NCI-H460 (cell line): ENCODE data around the gene HSPBAP1. TPM values are rescaled to one million over a fixed set of nuclear protein-coding genes. Genes with fewer than 3 reads are reported as not detected.
A peak's percentile ranks its signal among the peaks of the same experiment; 100 is the strongest.
"Not testable (repeated sequence)": the region's sequence is repeated elsewhere in the genome, so short reads cannot be mapped to it uniquely, and the experiment has no call there.

Experiments used
- DNase-seq: peaks from one replicate; pipeline ENCODE4 v3.0.0-alpha.2; 2016; ENCODE audit warnings: low read depth; ENCODE audit errors: extremely low read depth
- total RNA-seq: library from RNA; depleted of rRNA; stranded (reverse); fragments of >200 nt; shearing (Covaris generic); gene quantifications from 2 replicates; pipeline ENCODE4 v1.2.3, GENCODE V29; 2014

Gene HSPBAP1
- total RNA-seq, 1 experiment from 2014 or later: 5.8 TPM

DNA sequence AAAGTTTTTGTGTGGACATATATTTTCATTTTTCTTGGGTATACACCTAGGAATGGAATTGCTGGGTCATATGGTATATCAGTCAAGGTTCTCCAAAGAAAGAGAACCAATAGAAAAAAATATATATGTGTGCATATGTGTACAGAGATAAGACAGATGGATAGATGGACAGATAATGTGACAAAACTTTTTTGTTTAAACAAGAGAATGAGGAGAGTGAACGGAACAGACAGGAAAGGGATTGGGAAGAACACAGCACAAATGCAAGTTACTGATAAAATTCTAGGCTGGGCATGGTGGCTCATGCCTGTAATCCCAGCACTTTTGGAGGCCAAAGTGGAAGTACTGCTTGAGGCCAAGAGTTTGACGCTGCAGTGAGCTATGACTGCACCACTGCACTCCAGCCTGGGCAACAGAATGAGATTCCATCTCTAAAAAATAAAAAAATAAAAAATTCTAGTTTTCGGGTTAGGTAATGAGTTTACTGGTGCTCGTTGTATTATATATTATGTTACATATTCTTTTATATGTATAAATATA, 50.0 kb downstream of the HSPBAP1 start:
- no peak for DNase-seq

DNA sequence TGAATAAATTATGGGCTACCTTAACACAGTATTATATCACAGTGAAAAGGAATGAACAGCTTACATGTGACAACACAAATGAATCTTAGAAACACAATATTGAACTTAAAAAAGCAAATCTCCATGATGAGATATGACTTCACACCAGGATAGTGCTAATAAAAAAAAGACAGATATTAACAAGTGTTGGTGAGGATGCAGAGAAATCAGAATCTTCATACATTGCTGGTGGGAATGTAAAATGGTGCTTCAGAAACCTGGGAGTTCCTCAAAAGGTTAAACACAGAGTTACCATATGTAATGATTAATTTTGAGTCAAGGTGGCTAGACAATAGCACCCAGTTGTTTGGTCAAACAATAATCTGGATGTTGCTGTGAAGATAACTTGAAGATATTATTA, 51.4 kb downstream of the HSPBAP1 start:
- no peak for DNase-seq

DNA sequence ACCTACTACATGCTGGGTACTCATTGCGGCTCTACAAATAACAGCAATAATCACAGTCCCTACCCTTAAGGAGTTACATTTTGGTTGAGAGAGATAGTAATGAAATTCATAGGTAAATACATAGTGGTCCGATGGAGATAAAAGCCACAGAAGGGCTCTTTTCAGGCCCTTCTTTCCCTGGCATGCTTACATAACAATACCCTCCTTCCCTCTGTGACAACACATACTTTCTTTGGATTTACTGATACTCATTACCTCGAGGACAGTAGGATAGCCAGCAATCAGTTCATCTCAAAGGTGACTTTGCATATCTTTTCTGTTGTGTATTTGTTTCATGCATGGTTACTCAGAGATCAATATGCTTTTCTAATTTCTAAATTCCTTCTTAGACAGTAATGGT, 54.5 kb downstream of the HSPBAP1 start:
- DNase-seq: no peak

DNA sequence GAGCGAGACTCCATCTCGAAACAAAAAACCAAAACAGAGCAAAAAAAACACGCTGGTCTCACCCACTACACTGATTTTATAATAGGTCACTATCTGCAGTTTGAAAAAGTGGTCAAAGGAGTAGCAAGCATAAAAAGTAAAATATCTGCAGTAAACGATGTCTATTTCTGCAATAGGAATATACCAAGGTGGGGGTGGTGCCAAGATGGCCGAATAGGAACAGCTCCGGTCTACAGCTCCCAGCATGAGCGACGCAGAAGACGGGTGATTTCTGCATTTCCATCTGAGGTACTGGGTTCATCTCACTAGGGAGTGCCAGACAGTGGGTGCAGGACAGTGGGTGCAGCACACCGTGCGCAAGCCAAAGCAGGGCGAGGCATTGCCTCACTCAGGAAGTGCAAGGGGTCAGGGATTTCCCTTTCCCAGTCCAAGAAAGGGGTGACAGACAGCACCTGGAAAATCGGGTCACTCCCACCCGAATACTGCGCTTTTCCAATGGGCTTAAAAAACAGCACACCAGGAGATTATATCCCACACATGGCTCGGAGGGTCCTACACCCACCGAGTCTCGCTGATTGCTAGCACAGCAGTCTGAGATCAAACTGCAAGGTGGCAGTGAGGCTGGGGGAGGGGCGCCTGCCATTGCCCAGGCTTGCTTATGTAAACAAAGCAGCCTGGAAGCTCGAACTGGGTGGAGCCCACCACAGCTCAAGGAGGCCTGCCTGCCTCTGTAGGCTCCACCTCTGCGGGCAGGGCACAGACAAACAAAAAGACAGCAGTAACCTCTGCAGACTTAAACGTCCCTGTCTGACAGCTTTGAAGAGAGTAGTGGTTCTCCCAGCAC, 60.7 kb downstream of the HSPBAP1 start:
- DNase-seq: peak; percentile 11

DNA sequence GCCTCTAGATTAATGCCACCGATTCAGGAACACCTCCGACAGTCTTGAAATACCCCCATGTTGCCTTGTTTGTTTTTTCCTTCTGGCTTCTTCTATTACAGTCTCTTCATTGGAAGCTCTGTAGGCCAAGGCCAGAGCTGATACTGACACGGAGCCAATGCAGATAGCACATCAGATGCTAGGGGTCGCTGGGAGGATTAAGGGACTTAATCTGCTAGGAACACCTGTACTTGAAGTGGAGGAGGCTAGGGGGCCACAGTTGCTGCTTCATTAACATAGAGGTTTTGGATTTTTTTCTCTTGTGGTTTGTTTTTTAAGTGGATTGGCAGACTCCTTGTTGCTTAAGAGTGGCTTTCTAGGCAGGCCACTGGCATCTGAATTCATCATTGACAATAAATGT, 63.4 kb downstream of the HSPBAP1 start:
- no peak for DNase-seq

DNA sequence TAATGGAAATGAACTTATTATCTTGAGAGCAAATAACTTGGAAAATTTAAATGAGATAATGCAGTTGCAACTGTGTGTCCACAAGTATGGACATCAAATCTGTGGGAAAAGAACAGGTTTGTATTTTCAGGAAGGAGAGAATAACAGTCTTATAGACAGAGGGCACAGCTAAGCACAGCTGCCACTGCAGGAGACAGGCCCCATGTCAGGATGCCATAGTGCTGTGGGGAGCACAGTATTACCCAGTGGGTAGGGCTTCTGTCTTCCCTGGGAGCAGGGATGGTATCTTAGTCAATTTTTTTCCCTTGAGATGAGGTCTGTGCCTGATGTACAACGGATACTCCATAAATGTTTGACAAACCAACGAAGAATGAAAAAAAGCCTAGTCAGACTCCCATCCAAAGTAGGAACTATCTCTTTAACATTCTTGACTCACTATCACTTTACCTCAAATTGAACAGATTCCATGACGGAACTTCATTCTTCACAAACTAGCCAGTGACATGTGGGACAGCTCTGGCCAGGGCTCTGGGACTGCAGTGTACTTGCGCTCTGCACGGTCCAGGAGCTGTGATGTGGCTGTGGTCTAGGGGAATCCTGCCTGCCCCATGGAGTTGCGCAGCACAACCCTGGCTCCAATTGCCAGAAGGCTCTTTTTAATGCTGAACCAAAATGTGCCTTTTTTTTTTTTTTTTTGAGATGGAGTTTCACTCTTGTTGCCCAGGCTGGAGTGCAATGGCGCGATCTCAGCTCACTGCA, 64.7 kb downstream of the HSPBAP1 start:
- DNase-seq: no peak

DNA sequence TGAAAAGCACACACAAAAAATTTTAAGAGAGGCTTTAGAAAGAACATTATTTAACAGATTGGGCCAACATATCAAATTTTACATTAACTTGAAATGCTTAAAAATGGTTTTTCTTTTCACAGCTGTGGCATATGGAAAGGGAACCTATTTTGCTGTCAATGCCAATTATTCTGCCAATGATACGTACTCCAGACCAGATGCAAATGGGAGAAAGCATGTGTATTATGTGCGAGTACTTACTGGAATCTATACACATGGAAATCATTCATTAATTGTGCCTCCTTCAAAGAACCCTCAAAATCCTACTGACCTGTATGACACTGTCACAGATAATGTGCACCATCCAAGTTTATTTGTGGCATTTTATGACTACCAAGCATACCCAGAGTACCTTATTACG, 65.4 kb downstream of the HSPBAP1 start:
- DNase-seq: no peak

DNA sequence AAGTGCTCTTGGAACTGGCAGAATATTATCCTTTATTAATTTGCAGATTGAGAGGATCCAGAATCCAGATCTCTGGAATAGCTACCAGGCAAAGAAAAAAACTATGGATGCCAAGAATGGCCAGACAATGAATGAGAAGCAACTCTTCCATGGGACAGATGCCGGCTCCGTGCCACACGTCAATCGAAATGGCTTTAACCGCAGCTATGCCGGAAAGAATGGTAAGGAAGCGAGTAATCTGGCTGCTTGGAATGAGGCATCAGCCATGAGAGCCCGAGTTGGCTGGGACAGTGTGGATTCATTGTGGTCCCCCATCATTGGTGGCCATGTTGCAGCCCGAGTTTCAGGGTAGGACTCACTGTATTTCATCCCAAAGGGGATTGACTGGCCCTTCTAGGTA, 65.9 kb downstream of the HSPBAP1 start:
- DNase-seq: no peak

DNA sequence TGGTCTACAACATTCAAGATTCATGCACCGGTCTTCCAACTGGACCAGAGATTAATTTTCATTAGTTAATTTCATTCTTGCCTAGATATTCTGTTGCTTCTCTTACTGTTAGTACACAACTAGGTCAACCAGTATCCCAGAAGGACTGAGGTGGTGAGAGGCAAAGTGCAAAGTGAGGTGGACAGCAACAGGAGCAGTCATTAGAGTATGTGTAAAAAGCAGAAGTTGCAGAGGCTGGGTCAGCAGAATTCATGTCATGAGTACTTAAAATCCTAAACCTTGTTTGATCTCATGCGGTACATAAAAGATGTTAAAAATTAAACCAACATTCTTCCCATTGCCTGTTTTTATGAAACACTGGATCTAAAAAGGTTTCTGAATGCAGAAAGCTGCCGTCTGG, 66.3 kb downstream of the HSPBAP1 start:
- DNase-seq: no peak

DNA sequence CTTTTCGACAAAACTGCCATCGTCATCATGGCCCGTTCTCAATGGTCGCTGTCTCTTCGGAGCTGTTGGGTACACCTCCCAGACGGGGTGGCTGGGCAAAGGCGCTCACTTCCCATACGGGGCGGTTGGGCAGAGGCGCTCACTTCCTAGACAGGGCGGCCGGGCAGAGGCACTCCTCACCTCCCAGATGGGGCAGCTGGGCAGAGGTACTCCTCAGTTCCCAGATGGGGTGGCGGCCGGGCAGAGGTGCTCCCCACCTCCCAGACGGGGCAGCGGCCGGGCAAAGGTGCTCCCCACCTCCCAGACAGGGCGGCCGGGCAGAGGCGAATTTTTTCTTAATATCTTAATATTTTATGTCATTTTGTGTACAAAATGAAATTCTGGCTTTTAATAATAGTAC, 68.5 kb downstream of the HSPBAP1 start:
- no peak for DNase-seq

DNA sequence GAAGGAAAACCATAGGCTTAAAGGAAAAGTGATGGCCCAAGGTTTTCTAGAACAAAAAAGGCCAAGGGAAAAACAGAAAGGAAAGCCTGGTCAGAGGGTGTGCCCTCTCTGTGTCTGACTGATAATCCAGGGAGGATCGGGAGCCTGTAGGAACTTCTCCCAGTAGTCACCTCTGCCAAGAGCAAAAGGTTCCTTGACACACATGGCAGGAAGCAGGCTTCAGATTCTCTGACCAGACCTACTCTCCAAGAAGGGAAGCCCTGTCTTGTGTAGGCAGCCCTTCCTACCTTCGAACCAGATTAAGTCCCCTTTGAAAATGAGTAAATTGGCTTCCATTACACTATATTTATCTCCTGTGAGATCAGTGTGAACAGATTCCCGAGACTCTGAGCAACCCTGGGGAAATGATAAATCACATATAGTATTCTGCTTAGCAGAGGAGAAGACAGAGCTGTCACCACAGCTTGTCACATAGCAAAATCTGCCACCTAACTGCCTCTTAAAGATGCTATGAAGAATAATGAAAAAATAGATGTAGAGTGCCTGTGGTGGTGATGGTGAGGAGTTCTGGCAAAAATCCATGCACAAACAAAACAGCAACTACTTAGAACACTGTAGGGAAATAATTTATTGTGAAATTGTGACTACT, 74.2 kb downstream of the HSPBAP1 start:
- DNase-seq: no peak

DNA sequence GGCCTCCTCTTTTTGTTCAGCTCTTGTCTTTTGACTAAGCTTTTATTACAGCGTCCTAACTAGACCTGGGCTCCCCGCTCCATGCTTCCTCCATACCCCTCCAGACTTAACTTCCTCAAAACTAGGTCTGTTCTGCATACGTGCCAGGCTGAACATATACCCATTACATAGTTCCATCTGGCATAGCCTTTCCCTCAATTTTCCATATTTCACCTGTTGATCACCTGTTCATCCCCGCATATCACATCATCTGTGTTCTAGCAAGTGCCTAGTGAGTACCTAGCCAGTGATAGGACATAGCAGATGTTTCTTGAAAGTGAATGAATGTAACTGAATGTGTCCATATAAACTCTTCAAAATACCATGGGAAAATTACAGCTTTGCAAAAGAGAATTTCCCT, 77.0 kb downstream of the HSPBAP1 start:
- no peak for DNase-seq

DNA sequence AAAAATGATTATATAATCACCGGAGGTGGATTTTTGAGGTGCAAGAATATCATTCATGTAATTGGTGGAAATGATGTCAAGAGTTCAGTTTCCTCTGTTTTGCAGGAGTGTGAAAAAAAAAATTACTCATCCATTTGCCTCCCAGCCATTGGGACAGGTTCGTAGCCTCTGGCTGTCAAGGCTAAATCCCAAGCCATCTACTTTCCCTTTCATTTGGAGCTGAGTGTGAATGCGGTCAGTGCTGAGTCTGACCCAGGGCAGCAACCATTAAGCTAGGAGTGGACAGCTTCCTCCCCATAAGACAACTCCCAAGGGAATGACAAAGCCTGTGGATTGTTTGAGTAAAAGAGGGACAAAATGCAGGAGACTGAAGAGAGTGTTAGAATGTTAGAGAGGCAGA, 79.4 kb downstream of the HSPBAP1 start:
- no peak for DNase-seq

DNA sequence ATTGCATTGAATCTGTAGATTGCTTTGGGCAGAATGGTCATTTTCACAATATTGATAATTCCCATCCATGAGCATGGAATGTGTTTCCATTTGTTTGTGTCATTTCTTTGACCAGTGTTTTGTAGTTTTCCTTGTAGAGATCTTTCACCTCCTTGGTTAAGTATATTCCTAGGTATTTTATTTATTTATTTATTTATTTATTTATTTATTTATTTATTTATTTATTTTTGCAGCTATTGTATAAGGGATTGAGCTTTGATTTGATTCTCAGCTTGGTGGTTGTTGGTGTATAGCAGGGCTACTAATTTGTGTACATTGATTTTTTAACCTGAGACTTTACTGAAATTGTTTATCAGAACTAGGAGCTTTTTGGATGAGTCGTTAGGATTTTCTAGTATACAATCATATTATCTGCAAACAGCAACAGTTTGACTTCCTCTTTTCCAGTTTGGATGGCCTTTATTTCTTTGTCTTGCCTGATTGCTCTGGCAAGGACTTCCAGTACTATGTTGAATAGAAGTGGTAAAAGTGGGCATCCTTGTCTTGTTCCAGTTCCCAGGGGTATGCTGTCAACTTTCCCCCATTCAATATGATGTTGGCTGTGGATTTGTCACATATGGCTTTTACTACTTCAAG, 82.9 kb downstream of the HSPBAP1 start:
- DNase-seq: not testable (repeated sequence)

DNA sequence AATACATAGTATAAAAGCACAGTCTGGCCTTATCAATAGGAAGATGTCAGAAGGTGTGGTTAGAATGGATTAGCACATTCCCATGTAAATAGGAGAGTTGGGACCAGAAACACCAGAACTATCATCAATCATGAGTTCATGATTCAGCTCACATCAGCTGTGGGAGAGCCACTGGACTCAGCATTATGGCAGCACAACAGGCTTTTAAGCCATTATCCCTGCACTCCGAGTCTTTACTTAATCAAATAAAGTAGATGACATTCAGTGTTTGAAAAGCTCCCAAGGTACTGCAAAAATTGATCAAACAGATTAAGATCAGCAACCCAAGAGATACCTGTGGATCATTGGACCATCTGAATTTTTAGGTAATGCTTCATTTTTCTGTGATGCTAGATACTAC, 88.3 kb downstream of the HSPBAP1 start:
- DNase-seq: no peak

DNA sequence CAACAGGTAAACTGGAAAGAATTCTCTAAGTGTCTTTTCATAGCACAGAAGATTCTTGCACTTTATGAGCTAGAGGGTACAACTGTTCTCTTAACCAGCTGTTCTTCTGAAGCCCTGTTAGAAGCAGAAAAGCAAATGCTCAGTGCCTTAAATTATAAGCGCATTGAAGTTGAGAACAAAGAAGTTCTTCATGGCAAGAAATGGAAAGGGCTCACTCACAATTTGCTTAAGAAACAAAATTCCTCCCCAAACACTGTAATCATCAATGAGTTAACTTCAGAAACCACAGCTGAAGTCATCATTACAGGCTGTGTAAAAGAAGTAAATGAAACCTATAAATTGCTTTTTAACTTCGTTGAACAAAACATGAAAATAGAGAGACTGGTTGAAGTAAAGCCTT, 93.4 kb downstream of the HSPBAP1 start:
- DNase-seq: no peak

DNA sequence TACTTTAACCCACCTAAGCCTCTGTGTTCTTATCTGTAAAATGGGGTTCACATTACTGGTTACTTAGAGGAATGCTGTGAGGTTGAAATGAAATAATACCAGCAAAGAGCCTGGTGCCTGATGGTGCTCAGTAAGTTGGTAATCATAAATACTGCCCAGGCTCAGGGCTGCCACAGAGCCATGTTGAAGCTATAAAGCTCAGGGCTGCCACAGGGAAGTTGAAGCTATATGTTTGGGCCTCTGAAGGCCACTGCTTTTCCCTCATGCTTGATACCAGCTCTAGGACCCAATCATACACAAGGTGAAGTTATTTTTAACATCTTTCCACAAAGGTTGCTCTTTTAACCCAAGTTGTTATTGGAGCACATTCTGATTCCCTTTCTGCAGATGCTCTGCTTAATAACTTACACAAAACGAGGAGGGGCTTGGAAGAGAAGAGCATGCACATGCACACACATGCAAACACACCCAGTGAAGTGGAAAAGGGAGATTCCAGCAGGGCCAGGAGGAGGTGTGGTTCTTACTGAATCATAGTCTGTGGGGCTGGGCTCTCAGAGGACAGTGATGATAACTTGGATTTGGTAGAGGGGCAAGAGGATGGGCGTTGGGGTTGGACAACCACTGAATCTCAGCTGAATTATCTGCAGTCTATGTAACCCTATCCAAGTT, 95.5 kb downstream of the HSPBAP1 start:
- DNase-seq: no peak

DNA sequence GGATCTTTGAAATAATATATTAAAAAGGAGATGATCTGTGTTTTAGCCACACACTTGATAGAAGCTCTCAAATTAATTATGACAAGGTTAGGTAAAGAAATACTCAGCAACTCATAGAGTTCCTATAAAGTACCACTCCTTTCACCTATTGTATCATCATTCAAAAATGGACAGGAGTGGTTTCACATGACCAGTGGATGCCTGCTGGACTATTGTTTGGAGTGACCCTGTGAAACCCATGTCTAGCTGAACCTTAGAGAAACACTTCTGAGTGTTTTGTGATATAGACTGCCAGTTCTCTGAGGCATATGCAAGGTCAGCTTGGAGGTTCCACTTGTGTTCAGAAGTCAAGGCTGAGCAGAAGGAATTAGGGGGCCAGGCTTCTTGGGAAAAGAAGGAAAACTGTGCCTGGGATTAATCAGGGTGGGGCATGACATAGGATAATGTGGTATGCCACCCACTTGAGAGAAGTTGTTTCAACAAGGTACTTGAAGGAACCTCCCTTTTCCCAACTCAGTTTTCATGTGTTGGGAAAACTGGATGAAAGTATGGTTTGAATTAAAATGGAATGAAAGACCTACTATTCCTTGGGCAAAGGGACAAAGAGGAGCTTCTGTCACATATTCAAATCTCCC, 97.6 kb downstream of the HSPBAP1 start:
- DNase-seq: no peak

DNA sequence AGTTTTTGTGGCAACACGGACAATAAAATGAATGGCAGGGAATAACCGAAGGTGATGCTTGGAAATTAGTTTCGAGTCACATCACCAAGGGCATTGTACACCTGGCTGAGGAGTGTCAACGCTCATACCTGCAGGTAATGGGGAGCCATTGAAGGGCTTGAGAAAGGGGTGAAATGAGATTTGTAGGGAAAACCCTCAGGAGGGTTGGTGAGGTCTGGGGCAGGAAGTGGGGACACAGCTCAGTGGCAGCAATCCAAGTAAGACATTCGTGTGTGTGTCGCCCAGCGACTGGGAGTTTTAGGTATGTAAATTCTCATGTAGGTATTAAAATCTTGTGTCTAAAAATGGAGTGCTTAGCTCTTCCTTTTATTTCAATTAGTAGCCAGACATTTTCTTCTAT, 98.7 kb downstream of the HSPBAP1 start:
- DNase-seq: no peak

DNA sequence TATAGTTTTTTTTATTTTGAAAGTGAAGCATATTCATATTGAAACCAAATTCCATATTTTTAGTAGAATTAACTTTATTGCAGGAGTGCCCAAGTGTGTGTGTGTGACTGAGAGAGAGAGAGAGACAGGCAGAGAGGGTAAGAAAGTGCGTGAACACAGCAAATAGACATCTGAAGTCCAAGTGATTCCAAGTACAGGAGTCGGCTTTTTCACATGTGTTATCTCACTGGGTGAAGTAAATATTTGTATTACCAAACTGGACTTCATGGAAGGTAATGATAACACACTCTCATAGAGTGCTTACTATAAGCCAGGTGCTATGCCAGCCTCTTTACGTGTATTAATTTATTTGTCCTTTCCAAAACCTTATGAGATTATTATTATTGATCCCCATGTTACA, 101.0 kb downstream of the HSPBAP1 start:
- no peak for DNase-seq
